NCI-H1930 (cell line): ENCODE measurements around the gene AKIRIN2.

Source experiments
- DNase-seq, 2 experiments: peaks; one replicate each; lab custom pipeline; 2025; lab: John Stamatoyannopoulos, UW

The AKIRIN2 gene

DNA sequence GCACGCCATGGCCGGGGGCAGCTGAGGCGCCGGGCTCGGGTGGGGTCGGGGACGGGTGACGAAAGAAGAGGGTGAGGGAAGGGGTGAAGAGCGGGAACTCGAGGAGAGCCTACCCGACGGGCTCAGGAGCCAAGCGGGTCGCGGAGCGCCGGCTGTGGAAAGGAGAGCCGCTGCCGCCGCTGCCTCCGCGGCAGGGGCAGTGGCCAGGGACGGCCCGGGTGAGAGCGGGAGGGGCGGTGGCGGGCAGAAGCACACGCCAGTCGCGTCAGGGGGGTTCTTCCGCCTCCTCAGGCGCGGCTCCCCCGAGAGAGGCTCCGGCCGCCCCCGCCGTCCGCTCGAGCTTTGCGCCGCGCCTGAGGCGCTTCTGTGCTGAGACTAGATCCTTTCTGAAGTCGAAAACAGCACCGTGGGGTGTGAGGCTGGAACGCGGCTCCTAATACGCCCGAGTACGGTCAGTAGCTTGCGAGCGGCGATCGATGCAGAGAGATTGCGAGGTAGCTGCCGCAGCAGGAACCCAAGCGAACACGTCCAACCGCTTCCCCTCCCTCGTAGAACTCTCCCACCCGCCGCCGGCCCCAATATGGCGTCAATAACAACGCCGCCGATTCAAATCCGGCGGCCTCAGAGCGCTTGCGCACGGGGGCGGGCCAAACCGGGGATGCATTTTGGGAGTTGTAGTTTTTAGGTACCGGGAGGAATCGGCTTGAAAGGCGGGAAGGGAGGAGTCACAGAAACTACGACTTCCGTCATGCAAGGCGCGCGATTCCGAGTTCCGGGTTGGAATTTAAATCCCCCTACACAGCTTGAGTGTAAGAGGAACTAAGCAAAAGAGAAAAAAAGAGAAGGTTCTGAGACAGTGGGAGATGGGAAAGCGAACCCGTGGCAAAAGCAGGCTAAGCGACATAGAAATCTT, at the start of gene AKIRIN2:
Gene AKIRIN2 (minus strand): TSS at position 558 of the 913 bp plus-strand sequence. CDS start 549 bp downstream, at position 9.
- DNase-seq, result peak; percentile 89 to 94

DNA sequence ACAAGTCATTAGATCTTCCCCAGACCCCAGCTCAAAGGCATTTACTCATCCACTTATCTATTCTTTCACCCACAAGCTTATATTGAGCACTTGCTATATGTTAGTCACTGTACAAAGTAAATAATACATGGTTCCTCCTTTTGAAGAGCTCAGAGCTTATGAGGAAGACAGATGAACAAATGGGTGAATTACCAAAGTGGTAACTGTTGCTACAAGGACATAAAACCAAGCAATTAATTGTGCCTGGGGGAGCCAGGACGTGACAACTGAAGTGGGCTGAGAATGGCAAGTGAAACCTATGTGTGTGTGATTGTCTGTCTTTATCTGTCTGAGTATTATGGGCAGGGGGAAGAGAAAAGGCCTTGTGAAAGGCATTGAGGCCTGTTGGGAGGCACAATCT, 45.6 kb upstream of the AKIRIN2 start:
- no peak for DNase-seq

DNA sequence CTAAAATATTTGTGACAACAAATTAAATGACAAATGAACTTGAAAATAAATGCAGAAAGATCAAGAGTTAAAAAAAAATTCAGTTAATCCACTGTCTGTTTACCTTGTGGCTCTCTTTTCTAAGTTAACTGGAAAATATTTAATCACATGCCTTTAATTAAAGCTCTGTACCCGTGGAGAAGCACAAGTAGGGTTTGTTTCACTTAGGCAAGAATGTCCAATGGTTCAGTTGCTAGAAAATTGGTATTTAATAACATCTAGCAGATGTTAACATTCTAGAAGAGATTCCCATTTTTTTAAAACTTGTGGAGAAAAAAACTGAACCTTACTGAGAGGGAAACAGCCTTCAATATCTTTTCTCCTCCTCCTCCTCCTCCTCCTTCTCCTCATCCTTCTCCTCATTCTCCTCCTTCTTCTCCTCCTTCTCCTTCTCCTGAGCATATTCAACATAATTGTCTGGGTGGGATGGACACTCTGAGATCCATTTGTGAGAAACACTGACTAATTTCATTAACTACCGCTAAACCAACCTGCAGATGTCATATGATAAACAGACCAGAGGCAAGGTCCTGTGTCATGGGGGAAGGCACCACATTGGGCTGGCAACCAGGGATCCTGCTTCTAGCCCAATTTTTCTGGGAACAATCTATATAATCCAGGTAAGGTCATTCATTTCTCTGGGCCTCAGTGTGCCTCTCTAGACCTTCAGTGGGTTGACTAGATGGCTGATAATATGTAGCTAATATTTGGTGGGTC, 44.1 kb upstream of the AKIRIN2 start:
- DNase-seq, result no peak

DNA sequence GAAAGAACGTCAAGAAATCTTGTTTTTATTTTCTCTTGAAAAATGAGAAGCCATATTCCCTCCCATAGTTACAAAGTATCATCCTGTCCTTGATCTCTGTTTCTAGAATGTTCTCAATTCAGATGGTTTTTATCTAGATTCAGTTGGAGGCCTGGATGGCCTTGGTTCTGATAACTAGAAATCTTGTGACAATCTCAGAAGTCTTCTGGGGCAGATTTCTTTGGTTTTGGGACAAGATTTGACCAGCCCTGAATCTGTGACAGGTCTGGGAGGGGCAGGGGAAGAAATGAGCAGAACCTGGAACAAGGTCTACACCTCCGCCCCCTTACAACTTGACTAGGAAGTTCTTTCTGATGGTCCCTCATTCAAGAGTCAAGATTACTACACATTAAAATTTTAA, 41.4 kb upstream of the AKIRIN2 start:
- DNase-seq, result no peak

DNA sequence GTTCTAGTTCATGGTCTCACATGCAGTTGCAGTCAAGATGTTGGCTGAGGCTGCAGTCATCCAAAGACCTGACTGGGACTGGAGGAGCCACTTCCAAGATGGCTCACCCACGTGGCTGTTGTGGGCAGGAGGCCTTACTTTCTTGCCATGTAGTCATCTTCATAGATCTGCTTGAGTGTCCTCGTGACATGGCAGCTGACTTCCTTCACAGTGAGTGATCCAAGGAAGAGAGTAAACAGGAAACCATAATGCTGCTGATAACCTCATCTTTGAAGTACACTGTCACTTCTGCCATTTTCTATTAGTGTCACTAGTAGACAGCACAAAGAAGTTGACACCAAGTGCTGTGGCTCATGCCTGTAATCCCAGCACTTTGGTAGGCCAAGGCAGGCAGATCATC, 40.1 kb upstream of the AKIRIN2 start:
- no peak for DNase-seq

DNA sequence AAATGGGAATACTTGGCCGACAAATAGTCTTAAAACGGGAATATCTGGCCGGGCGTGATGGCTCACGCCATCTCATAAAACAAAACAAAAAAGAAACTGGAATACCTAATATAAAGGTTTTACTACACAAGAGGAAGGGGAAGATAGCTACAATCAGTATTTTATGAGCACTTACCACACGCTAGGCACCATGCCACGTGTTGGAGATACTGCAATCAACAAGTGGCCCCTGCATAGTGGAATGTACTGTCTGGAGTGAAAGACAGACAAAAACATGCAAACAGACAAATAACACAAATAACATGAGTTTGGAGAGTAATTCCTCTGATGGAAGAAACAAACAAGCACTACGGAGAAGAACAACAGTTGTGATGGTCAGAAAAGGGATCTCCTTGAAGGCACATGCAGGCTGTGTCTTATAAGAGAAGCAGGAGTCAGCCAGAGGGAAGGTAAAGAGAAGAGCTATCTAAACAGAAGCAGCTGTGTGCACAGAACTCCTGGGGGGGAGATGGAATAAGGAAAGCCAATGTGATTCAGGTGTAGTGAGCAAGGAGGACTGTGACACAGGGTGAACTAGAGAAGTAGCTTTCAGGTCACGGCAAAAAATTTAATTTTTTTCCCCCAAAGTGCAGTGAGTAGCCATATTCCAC, 39.1 kb upstream of the AKIRIN2 start:
- no peak for DNase-seq

DNA sequence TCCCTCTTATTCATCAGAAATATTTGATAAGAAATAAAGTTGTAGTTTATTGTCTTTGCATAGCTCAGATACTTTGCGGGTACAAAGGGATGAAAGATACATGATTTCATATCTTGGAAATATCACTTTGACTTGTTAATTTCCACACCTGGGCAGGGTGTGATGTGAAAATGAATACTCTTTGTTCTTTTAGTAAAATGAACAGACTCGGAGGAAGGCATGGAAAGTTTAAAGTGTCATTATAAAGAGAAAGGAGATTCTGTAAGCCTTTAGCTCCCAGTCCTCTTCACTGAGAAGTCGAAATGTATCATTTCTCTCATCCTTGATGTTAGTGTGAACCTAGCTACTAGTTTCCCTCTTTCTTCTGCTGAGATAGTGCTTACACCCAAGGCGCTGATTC, 36.7 kb upstream of the AKIRIN2 start:
- DNase-seq, result no peak

DNA sequence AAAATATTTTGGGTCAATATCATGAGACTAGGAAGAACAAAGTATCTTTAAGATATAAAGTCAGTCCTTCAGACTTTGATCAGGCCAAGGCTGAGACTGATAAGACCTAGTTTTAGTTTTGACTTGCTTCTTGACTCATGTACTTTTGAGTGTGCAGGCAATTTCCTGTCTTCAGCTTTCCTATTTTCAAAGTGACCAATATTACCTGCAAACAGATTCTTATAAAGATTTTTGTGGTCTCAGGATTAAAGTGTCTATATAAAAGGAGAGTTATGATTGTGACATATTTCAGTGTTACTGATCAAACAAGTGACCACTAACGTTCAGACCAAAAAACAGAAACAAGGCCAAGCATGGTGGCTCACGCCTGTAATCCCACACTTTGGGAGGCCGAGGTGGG, 36.0 kb upstream of the AKIRIN2 start:
- no peak for DNase-seq

DNA sequence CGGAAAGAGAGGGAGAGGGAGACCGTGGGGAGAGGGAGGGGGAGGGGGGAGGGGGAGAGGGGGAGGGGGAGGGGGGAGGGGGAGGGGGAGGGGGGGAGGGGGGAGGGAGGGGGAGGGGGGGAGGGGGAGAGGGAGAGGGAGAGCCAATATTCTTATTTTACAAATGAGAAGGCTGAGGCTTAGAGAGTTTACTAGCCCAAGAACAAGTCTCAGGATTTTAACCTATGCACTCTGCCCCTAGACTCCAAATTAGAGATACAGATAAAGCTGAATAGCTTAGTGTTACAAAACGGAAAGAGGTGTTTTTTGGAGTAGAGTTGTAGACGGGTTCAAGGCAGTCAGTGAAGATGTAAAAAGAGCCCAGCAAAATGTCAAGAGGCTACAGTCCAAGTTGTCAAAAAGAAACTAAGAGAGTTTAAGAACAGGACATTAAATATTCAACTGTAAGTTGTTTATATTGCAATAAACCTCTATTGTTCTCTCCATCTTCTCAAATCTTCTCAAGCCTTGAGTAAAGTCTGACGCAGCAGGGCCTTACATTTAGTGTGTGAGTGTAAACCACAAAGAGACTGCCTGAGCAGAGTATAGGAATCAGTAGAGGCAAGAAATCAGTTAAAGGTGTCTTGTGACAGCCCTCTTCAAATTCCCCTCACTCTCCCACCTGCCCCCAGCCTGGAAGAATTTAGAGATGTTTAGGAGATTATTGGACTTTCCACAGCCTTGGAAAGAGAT, 34.9 kb upstream of the AKIRIN2 start:
- DNase-seq, result no peak

DNA sequence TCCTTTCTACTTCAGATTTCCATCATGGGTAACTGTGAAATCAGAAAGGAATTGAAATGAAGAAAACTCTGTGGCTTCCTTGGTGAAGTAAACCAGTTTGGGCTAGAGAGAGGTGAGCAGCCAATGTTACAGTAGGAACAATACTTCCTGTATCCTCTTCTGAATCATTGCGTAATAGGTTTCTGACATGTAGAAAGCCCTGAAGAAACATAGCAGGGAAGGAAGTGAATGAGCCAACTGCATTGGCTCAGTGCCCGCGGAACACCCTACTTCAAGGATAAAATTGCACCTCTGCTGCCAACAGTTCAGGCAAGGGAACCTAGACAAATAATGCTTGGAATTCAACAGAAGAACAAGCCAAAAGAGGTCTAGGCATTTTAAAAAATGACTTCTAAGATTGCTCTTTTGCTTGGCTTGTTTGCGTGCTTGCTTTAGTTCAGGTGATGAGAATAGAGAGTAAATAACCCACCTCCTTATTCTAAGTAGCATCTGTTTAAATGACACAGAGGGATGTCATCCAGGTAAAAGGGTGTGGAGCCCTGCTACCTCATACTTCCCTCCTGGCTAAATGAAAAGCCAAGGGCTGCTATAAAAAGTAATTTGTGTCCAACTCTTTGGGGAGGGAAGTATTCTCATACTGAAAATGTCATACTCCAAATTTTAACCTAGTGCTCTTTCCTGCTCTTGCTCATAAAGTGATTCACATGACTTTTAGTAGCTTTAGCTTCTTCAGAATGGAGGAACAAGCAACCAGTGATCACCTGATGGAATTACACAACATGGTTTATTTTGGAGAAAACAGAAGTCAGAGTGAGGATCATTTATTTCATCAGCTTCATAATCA, 30.0 kb upstream of the AKIRIN2 start:
- DNase-seq, result no peak

DNA sequence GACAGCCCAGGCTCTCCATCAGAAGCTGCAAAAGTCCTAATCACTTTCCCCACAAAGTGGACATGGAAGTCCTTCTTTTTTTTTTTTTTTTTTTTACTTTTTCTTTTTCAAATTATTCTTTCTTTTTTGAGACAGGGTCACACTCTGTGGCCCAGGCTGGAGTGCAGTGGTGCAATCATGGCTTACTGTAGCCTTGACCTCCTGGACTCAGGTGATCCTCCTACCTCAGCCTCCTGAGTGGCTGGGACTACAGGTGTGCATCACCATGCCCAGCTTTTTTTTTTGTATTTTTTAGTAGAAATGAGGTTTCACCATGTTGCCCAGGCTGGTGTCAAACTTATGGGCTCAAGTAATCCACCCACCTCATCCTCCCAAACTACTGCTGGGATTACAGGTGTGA, 29.0 kb upstream of the AKIRIN2 start:
- no peak for DNase-seq

DNA sequence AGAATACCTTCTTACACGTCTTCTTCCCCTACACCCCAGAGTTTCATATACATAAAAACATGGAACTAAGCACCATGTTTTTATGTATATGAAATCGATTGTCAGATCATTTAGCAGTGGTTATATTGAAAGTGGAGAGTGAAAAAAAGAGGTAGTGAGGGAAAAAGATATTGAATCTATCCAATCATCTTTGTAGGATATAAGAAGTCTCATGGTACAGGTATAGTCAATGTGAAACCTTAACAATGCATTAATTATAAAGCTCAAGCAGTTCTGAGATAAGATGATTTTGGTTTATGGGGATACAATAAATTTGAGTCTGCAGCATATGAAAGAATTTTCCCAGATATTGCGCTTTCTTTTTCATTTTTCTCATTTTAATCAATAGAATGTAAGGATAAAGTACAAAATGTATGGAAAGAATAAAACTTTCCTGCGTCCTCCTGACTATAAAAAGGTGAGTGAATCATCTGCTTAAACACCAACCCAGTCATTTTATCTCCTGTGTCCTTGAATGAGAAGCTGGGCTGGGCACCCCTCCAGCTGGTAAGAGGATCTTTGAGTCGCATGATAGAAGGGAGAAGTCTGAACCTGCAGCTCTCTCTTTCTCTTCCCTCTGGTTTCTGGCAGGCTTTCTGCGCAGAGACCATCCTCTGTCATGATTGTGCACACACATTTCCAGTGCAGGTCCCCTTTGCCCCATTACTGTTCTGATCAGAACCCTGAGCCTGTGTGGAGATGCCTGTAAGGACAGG, 28.1 kb upstream of the AKIRIN2 start:
- no peak for DNase-seq

DNA sequence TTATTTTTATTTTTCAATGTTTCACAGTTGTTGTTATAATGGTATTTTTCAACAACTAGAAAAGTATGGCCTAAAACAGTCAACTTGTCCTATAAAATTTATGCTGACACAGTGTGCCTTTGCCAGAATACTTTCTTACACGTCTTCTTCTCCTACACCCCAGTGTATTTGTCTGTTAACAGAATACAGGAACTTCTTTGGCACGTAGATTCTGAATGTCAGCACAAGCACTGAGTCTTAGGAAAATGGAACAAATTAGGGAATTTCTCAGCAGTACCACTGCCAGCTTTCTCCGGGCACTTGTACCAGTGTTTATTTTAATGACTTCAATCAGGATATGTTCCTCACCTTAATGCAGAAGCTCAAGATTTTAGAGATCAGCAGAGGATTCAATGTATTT, 26.7 kb upstream of the AKIRIN2 start:
- DNase-seq, result no peak

DNA sequence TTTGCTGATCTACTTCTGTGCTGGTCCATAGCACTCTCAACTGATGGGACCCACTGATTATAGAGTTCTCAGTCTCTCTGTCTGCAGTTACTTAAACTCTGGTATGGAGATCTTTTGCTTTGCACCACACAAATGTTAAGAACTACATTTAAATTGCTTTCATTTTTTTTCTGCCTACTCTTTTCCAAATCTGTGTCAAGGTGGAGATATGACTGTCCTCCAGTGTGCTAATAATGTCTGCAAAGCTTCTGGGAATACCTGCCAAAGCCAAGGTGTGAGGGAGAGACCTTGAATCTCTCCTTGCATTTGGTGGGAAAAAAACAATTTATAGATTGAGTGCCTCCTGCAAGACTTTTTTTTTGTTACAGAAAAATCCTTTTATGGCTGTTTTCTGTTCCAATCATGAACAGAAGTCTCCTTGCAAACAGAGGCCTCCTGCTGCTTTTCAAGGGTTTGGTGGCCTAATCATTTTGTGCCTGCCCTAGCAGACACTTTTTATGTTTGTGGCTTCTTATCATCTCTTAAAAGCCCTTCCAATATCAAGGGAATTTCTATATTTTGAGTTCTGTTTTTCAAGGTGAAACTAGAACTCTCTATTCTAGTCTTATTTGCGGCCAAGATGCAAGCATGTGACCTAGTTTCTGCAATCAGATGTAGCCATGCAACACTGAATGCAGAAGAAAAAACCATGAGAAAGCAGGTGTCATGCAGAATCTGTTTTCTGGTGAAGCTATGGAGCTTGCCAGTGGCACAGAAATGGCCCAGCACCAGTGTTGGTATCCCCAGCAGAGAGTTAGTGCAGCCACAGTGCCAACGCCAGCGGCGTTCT, 23.2 kb upstream of the AKIRIN2 start:
- no peak for DNase-seq

DNA sequence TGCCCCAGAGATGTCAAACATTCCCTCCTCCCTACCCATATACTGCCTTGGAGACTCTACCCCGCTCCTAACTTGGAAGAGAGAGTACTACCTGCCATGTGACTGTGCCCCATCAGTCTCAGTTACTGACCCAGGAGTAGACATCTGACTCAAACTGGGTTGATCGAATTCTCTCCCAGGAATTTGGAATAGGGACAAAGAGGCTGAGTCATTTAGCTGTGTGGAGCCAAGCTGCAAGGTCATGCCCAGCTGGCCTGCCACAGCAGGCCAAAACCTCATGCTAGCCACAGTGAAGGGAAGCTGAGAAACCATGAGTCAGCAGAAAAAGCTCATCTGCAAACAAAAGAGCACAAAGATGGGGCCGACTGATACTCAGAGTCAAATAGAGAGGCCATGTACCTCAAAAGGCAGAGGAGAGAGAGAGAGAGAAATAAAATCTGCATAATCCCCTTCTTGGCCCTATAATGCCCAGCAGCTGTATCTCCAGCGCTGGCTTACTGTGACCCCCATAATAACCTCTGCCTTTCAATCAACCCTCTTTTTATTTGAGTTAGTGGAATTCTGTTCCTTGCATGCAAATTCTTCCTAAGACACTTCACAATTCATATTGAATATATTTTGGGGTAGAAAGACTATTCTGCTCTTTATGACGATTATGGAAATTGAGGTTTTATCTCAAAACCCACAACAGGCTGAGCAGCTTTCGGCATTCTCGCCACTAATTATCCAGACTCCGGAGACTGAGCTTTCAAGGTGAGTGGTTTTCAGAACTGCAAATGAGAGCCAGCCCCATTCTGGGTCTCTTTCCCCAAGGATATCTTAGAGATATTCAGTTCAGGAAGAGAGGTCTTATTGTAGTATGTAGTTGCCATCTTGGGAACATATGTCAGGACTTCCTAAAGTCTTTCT, 21.4 kb upstream of the AKIRIN2 start:
- no peak for DNase-seq

DNA sequence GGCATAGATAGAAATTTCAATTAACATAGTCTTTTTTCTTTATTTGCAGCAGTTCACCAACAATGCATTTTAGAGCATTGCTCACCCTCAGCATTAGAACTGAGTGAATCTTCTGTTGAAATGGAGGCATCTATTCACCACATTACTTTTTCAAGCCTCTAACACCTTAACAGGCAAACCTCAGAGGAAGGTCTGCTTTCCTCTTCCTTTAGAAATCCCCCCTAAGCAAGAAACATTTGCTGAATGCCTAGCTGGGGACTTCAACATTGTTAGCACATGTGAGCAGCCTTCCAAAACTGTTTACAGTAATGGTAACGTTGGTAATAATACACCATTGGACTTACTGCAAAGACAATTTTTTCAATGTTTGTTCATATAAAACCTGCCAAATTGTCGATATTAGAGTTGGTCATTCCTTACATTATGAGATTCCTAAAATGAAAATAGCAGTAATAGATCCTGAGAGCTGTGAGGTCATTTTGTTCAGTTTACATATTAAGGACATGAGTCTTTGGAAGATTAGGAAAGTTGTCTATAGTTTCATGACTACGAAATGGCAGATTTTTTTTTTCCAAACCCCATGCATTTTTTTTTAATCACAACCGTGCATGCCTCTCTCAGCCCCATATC, 20.6 kb upstream of the AKIRIN2 start:
- no peak for DNase-seq

DNA sequence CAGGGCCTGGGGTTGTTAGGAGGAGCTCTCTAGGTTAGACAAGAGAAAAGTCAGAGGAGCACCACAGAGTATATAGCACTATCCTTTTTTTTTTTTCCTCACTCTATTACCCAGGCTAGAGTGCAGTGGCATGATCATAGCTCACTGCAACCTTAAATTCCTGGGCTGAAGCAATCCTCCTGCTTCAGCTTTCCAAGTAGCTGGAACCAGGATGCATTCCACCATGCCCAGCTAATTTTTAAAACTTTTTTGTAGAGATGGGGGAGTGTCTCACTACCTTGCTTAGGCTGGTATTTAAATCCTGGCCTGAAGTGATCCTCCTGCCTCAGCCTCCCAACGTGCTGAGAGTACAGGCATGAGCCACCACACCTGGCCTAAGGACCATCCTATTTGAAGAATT, 19.3 kb upstream of the AKIRIN2 start:
- no peak for DNase-seq
